CD8-positive, alpha-beta memory T cell (primary cell): ENCODE data around the gene RPUSD1. TPM values are rescaled to one million over a fixed set of nuclear protein-coding genes. Genes with fewer than 3 reads are reported as not detected.
"Not testable (repeated sequence)": the region's sequence is repeated elsewhere in the genome, so short reads cannot be mapped to it uniquely, and the experiment has no call there.

Experiments used
- CTCF ChIA-PET: fragments of 350-600 bp; sonication (Branson Sonifier 250); formaldehyde crosslinking; loops from one replicate; lab custom pipeline; 2021; ENCODE audit warnings: antibody characterized with exemption; lab: Charles Lee
- POLR2A ChIA-PET: fragments of 350-600 bp; sonication (Branson Sonifier 250); formaldehyde crosslinking; loops from one replicate; lab custom pipeline; 2021; ENCODE audit warnings: antibody characterized with exemption; lab: Charles Lee
- DNase-seq, 5 donors: peaks; one replicate each; pipeline versions ENCODE4 v3.0.0 to v3.0.0-alpha.2; 2020 to 2022; ENCODE audit warnings: mixed read lengths in 1 of 5
- H3K27ac ChIP-seq: one replicate; pipeline ENCODE4 v1.7.0; 2013; ENCODE audit warnings: low read depth, mild to moderate bottlenecking, low read length, moderate library complexity
- H3K27me3 ChIP-seq: 2 replicates; pipeline ENCODE4 v1.7.0; 2013; ENCODE audit warnings: low read length, mild to moderate bottlenecking; ENCODE audit not compliant: insufficient read depth, poor library complexity, severe bottlenecking
- H3K36me3 ChIP-seq: 2 replicates; pipeline ENCODE4 v1.7.0; 2013; ENCODE audit warnings: mild to moderate bottlenecking, low read length, moderate library complexity; ENCODE audit not compliant: insufficient read depth
- H3K4me1 ChIP-seq: 2 replicates; pipeline ENCODE4 v1.7.0; 2013; ENCODE audit warnings: mild to moderate bottlenecking, low read length, moderate library complexity; ENCODE audit not compliant: insufficient read depth
- H3K4me3 ChIP-seq: 2 replicates; pipeline ENCODE4 v1.7.0; 2013; ENCODE audit warnings: mild to moderate bottlenecking, low read length
- H3K9me3 ChIP-seq: 2 replicates; pipeline ENCODE4 v1.7.0; 2013; ENCODE audit warnings: mild to moderate bottlenecking, low read length
- H3K27ac Mint-ChIP-seq, 8 donors: one replicate each; pipeline ENCODE4 v1.8.0; 2020 to 2021; ENCODE audit warnings: mixed read lengths in 8 of 8, mild to moderate bottlenecking in 6 of 8, inconsistent platforms in 3 of 8, moderate library complexity in 3 of 8
- H3K27me3 Mint-ChIP-seq, 2 donors: one replicate each; pipeline ENCODE4 v1.8.0; 2020 to 2021; ENCODE audit warnings: mixed read lengths in 2 of 2, mild to moderate bottlenecking in 1 of 2, moderate library complexity in 1 of 2
- H3K36me3 Mint-ChIP-seq, 3 donors: one replicate each; pipeline ENCODE4 v1.8.0; 2020 to 2021; ENCODE audit warnings: mixed read lengths in 3 of 3, inconsistent platforms in 1 of 3, mild to moderate bottlenecking in 1 of 3
- H3K4me1 Mint-ChIP-seq, 3 donors: one replicate each; pipeline ENCODE4 v1.8.0; 2020 to 2021; ENCODE audit warnings: mixed read lengths in 3 of 3, inconsistent platforms in 1 of 3, mild to moderate bottlenecking in 1 of 3
- H3K4me3 Mint-ChIP-seq, 7 donors: one replicate each; pipeline ENCODE4 v1.8.0; 2020 to 2021; ENCODE audit warnings: mixed read lengths in 7 of 7, mild to moderate bottlenecking in 6 of 7, moderate library complexity in 4 of 7, inconsistent platforms in 2 of 7
- H3K9me3 Mint-ChIP-seq, 5 donors: one replicate each; pipeline ENCODE4 v1.8.0; 2020 to 2022; ENCODE audit warnings: mixed read lengths in 5 of 5, mild to moderate bottlenecking in 3 of 5, moderate library complexity in 2 of 5, inconsistent platforms in 1 of 5
- polyA plus RNA-seq: library from polyadenylated mRNA; unstranded; fragments of 300-500 nt; fragmentation: Illumina TruSeq; gene quantifications from one replicate; pipeline ENCODE4 v1.2.3, GENCODE V29; 2021
- total RNA-seq, 2 experiments: library from RNA; stranded (reverse); gene quantifications; one replicate each; pipeline ENCODE4 v1.2.3, GENCODE V29; 2021

RPUSD1 gene
- total and polyA plus RNA-seq, 3 experiments from 2014 or later = 34.2 to 44.5 (median 40.2) TPM

- Mint-ChIP-seq H3K4me1 (peaks cover 0 to 3% (median 0%) of the 10 kb centered on the region in 3 donors), H3K36me3 (no peaks in the 10 kb centered on the region), H3K9me3 (no peaks in the 10 kb centered on the region), H3K4me3 (no peak overlapping the region), H3K27me3 (no peaks in the 10 kb centered on the region), H3K27ac (no peak overlapping the region)
- H3K9me3 ChIP-seq = no peaks in the 10 kb centered on the region
- H3K27me3 ChIP-seq = no peaks in the 10 kb centered on the region
- no peaks in the 10 kb centered on the region for H3K4me1 ChIP-seq
- DNase-seq = no peak
- no peak overlapping the region for H3K27ac ChIP-seq
- POLR2A ChIA-PET = no interaction called here
- CTCF ChIA-PET = interaction anchor here (18.9 kb wide), 1 partner anchor 28 kb away, joined by 332 read pairs; the partner anchor contains the start of genes ANTKMT, CCDC78, HAGHL and METRN
- no peaks in the 10 kb centered on the region for H3K36me3 ChIP-seq
- H3K4me3 ChIP-seq = no peak overlapping the region
These were observed 42.4 kb downstream of the RPUSD1 start for GRCh38 chr16:745739-746138.

- Mint-ChIP-seq H3K4me3 (peak overlapping the region in 1 of 7 donors; percentile 44), H3K27ac (no peak overlapping the region), H3K4me1 (peaks cover 0 to 15% (median 1%) of the 10 kb centered on the region in 3 donors), H3K9me3 (no peaks in the 10 kb centered on the region), H3K36me3 (peaks cover 0 to 6% (median 0%) of the 10 kb centered on the region in 3 donors), H3K27me3 (no peaks in the 10 kb centered on the region)
- Histone ChIP-seq H3K4me3 (no peak overlapping the region), H3K27ac (no peak overlapping the region), H3K9me3 (no peaks in the 10 kb centered on the region), H3K36me3 (no peaks in the 10 kb centered on the region), H3K27me3 (no peaks in the 10 kb centered on the region), H3K4me1 (peaks cover 10% of the 10 kb centered on the region)
- POLR2A ChIA-PET = no interaction called here
- CTCF ChIA-PET = interaction anchor here (0.7 to 18.9 kb wide), 5 partner anchors 13 to 1202 kb away, joined by 3 to 332 read pairs (median 3); partner anchors contain the start of genes ANTKMT, CCDC78, HAGHL and METRN
- no peak for DNase-seq
These were observed 44.2 kb downstream of the RPUSD1 start for GRCh38 chr16:743794-744500.

- DNase-seq, H3K4me3 ChIP-seq, H3K27me3 ChIP-seq, H3K4me1 ChIP-seq, H3K27ac Mint-ChIP-seq, H3K9me3 Mint-ChIP-seq, H3K27ac ChIP-seq, H3K36me3 Mint-ChIP-seq, H3K36me3 ChIP-seq, H3K27me3 Mint-ChIP-seq, POLR2A ChIA-PET, H3K9me3 ChIP-seq: not testable (repeated sequence)
- peaks cover 0 to 15% (median 1%) of the 10 kb centered on the region in 3 donors for H3K4me1 Mint-ChIP-seq
- CTCF ChIA-PET = interaction anchor here (1.4 to 18.9 kb wide), 2 partner anchors 12 to 26 kb away, joined by 4 to 332 read pairs; partner anchors contain the start of genes ANTKMT, CCDC78, HAGHL and METRN
- H3K4me3 Mint-ChIP-seq = peak overlapping the region in 1 of 7 donors; percentile 23
These were observed 45.3 kb downstream of the RPUSD1 start for GRCh38 chr16:742894-743293.

GRCh38 chr16:741986-742629 lies 46.1 kb downstream of the RPUSD1 start:
- H3K9me3 Mint-ChIP-seq = no peaks in the 10 kb centered on the region
- H3K4me1 Mint-ChIP-seq = peaks cover 0 to 15% (median 1%) of the 10 kb centered on the region in 3 donors
- ChIA-PET CTCF (interaction anchor here (1.0 to 18.9 kb wide), 6 partner anchors 8 to 30 kb away, joined by 3 to 332 read pairs (median 6); partner anchors contain the start of genes ANTKMT, CCDC78, HAGHL and METRN), POLR2A (no interaction called here)
- H3K27ac Mint-ChIP-seq = peak overlapping the region in 3 of 8 donors; percentile 32 to 87 (median 45)
- peaks cover 0 to 14% (median 0%) of the 10 kb centered on the region in 3 donors for H3K36me3 Mint-ChIP-seq
- peaks cover 3% of the 10 kb centered on the region for H3K36me3 ChIP-seq
- peak overlapping the region in 6 of 7 donors; percentile 34 to 85 (median 72) for H3K4me3 Mint-ChIP-seq
- H3K4me1 ChIP-seq = peaks cover 10% of the 10 kb centered on the region
- H3K27ac ChIP-seq = no peak overlapping the region
- DNase-seq = no peak
- H3K4me3 ChIP-seq = no peak overlapping the region
- no peaks in the 10 kb centered on the region for H3K27me3 ChIP-seq
- H3K27me3 Mint-ChIP-seq = no peaks in the 10 kb centered on the region
- no peaks in the 10 kb centered on the region for H3K9me3 ChIP-seq

GRCh38 chr16:740764-741505 lies 47.2 kb downstream of the RPUSD1 start, which contains the start of gene CIAO3:
Gene CIAO3 (minus strand): TSS chr16:740997. CDS start chr16:740985, 12 bp downstream.
- no peaks in the 10 kb centered on the region for H3K9me3 ChIP-seq
- peaks cover 5% of the 10 kb centered on the region for H3K36me3 ChIP-seq
- H3K4me1 ChIP-seq = peaks cover 10% of the 10 kb centered on the region
- H3K27me3 ChIP-seq = no peaks in the 10 kb centered on the region
- POLR2A ChIA-PET = interaction anchor here (0.7 to 2.3 kb wide), 6 partner anchors 13 to 46 kb away, joined by 3 to 9 read pairs (median 4); partner anchors contain the start of genes ANTKMT, CCDC78 and METRN
- Mint-ChIP-seq H3K4me1 (peaks cover 0 to 15% (median 1%) of the 10 kb centered on the region in 3 donors), H3K36me3 (peaks cover 0 to 26% (median 0%) of the 10 kb centered on the region in 3 donors), H3K27ac (peak within 1 kb of the TSS in 5 of 8 donors; percentile 45 to 87 (median 57)), H3K27me3 (no peaks in the 10 kb centered on the region), H3K9me3 (no peaks in the 10 kb centered on the region), H3K4me3 (peak within 1 kb of the TSS; percentile 71 to 92 (median 81))
- CTCF ChIA-PET = interaction anchor here (0.6 to 18.9 kb wide), 13 partner anchors 9 to 65 kb away, joined by 3 to 332 read pairs (median 4); partner anchors contain the start of genes ANTKMT, CCDC78, CHTF18 and HAGHL
- peak within 1 kb of the TSS; percentile 78 for H3K27ac ChIP-seq
- DNase-seq = peak; percentile 86 to 95 (median 89)
- H3K4me3 ChIP-seq = peak within 1 kb of the TSS; percentile 71

- no peaks in the 10 kb centered on the region for H3K27me3 Mint-ChIP-seq
- H3K4me3 Mint-ChIP-seq = peak overlapping the region; percentile 70 to 92 (median 81)
- POLR2A ChIA-PET = interaction anchor here (1.0 to 2.3 kb wide), 5 partner anchors 12 to 45 kb away, joined by 4 to 9 read pairs (median 5); partner anchors contain the start of genes ANTKMT and METRN
- CTCF ChIA-PET = interaction anchor here (0.6 to 18.9 kb wide), 10 partner anchors 8 to 64 kb away, joined by 3 to 332 read pairs (median 6); partner anchors contain the start of genes ANTKMT, CCDC78, CHTF18 and HAGHL
- Histone ChIP-seq H3K36me3 (peaks cover 9% of the 10 kb centered on the region), H3K4me1 (peaks cover 10% of the 10 kb centered on the region), H3K9me3 (no peaks in the 10 kb centered on the region), H3K27ac (peak overlapping the region; percentile 78), H3K4me3 (peak overlapping the region; percentile 71), H3K27me3 (no peaks in the 10 kb centered on the region)
- peaks cover 0 to 30% (median under 1%) of the 10 kb centered on the region in 3 donors for H3K36me3 Mint-ChIP-seq
- H3K9me3 Mint-ChIP-seq = no peaks in the 10 kb centered on the region
- peak overlapping the region in 4 of 8 donors; percentile 30 to 77 (median 38) for H3K27ac Mint-ChIP-seq
- H3K4me1 Mint-ChIP-seq = peaks cover 0 to 15% (median 1%) of the 10 kb centered on the region in 3 donors
- no peak for DNase-seq
These were observed 47.8 kb downstream of the RPUSD1 start for GRCh38 chr16:740459-740763.
